ENCODE measurements around the gene TBC1D22A.

DNA sequence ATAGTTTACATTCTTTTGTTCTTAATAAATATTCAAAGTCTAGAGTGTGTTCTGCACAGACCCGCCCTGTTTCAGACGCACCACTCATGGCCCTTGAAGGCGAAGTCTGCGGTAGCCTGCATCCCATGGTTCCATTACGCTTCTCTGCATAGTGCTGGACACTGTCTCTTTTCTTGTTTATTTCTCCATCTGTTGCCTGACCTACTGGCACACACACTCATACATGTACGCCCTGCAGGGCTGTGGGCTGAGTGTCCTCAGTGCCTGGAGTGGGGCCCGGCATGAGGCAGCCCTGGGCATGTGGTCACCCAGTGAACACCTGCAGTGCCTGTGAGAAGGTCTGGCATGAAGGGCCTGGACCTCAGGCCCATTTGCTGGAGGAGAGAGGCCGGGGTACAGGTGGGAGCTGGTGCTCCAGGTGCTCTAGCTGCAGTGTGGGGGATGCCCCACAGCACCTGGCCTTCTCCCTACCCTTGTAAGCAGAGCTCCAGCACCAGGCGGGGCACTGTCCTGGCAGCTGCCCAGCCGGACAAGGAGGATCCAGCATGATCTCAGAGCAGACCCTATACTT lies 404.1 kb downstream of the TBC1D22A start:
- TF ChIP-seq, protein P1, sequence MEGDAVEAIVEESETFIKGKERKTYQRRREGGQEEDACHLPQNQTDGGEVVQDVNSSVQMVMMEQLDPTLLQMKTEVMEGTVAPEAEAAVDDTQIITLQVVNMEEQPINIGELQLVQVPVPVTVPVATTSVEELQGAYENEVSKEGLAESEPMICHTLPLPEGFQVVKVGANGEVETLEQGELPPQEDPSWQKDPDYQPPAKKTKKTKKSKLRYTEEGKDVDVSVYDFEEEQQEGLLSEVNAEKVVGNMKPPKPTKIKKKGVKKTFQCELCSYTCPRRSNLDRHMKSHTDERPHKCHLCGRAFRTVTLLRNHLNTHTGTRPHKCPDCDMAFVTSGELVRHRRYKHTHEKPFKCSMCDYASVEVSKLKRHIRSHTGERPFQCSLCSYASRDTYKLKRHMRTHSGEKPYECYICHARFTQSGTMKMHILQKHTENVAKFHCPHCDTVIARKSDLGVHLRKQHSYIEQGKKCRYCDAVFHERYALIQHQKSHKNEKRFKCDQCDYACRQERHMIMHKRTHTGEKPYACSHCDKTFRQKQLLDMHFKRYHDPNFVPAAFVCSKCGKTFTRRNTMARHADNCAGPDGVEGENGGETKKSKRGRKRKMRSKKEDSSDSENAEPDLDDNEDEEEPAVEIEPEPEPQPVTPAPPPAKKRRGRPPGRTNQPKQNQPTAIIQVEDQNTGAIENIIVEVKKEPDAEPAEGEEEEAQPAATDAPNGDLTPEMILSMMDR (IDR thresholded peaks at IDR 0.05) = no peak
- TF ChIP-seq EP300 (IDR thresholded peaks at IDR 0.05; ENCODE audit: low read depth) = no peak

All from transverse colon (tissue), 3 donors.